Fibroblast of lung (primary cell): ENCODE measurements around the gene ZNF423.

Source experiments
- CTCF ChIP-seq, 2 donors: IDR thresholded peaks in 1 of 2; conservative IDR thresholded peaks in 1 of 2; 1 replicate in 1 of 2; 2 replicates in 1 of 2; pipeline ENCODE4 v1.5.1; 2011 to 2012; ENCODE audit warnings: low read length in 2 of 2, control low read depth in 1 of 2, inconsistent platforms in 1 of 2, low read depth in 1 of 2, mild to moderate bottlenecking in 1 of 2
- EZH2 ChIP-seq: IDR thresholded peaks from 2 replicates; pipeline ENCODE4 v1.5.1; 2012; ENCODE audit warnings: low read length, control low read depth, mild to moderate bottlenecking; ENCODE audit errors: missing control alignments

- TF ChIP-seq CTCF (conservative IDR thresholded peaks at IDR 0.05 in 1 of 2, IDR thresholded peaks at IDR 0.05 in 1 of 2; ENCODE audit: low read depth in 1 of 2, low read length in 2 of 2) (no peak), EZH2 (no peak)
These were observed 142.1 kb downstream of the ZNF423 start for GRCh38 chr16:49713770-49714169.
